ENCODE data around the gene PEX16.

Gene PEX16

GRCh38 chr11:45932217-45932616, 14.5 kb upstream of the PEX16 start:
- no peak for DNase-seq

DNA sequence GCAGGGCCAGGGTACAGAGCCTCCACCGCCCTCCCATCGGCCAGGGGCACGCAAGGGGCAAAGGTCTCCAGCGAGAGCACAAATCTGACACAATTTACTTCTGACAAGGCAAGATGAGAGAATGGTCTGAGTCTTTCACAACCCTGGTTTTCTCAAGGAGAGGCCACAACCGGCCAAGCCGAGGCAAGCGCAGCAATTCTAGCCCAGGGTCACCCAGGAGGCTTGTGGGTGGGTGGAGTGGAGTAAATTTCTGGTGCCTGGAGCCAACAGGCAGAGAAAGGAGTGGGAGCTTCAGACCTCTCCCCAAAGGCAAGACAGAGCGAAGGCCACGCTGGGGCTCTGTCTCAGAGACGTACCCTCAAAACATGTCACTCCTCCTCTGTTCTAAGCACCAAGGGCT, 14.1 kb upstream of the PEX16 start:
- no peak for DNase-seq

GRCh38 chr11:45930951-45931570, 13.4 kb upstream of the PEX16 start:
- DNase-seq, result no peak

GRCh38 chr11:45930031-45930794, 12.5 kb upstream of the PEX16 start:
- DNase-seq, result no peak

- no peak for DNase-seq
Observed at GRCh38 chr11:45929486-45930030, 11.9 kb upstream of the PEX16 start.

GRCh38 chr11:45928535-45929215, 11.0 kb upstream of the PEX16 start:
- DNase-seq, result no peak

GRCh38 chr11:45927684-45928413, 10.2 kb upstream of the PEX16 start:
- no peak for DNase-seq

GRCh38 chr11:45927332-45927683, 9.6 kb upstream of the PEX16 start:
- no peak for DNase-seq

DNA sequence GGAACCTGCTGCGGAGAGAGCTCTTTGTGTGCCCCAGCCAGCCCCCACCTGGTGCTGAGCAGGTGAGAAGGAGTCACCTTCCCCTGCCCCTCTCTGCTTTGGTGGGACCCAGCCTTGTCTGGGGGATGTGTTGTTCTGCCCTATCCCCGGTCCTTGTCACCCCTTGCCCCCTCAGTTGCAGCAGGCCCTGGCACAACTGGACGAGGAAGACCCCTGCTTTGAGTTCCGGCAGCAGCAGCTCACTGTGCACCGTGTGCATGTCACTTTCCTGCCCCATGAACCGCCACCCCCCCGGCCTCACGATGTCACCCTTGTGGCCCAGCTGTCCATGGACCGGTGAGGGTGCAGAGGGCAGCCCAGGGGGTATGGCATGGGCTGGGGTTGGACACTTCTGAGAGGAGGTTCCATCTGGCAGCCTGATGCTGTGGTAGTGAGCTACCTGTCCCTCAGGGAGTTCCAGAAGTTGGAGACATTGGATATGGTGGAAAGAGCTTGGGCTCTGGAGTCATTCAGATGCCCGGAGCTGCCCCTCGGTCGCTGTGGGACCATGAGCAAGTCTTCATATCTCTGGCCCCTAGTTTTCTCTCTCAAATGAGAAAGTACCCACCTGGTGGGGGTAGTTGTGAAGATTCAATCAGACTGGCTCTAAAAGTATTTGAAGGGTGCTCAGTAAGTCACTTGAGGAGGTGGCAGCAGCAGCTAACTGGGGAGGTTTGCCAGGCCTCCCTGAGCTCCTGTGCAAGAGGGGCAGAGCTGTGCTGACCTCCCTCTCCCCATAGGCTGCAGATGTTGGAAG, 9.1 kb upstream of the PEX16 start:
- DNase-seq, result no peak

- DNase-seq, result no peak
Observed at GRCh38 chr11:45926001-45926401, 8.3 kb upstream of the PEX16 start.

DNA sequence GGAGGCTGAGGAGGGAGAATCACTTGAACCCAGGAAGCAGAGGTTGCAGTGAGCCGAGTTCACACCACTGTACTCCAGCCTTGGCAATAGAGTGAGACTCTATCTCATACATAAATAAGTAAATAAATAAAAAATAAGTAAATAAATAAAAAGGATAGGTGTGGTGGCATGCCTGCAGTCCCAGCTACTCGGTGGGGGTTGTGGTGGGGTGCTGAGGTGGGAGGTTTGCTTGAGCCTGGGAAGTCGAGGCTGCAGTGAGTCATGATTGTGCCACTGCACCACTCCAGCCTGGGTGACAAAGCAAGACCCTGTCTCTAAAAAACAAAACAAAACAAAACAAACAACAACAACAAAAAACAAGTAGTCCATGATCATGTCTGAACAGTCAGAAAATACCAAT, 7.9 kb upstream of the PEX16 start:
- DNase-seq, result no peak

DNA sequence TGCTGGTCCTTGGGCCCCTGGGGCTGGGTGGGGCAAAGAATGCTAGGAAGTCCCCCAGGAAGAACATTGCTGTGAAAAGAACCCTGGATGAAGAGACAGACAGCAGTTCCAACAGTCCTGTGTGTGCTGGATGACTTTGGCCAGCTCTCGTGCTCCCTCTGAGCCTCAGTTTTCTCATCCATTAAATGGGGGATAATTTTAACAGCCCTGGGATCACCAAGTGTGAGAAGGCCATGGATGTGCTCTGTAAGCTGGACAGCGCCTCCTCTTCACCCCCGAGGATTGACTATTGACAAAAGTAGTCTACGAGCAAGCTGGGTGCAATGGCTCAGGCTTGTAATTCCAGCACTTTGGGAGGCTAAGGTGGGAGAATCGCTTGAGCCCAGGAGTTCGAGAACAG, 7.2 kb upstream of the PEX16 start:
- no peak for DNase-seq

GRCh38 chr11:45924036-45924915, 6.6 kb upstream of the PEX16 start:
- peak; percentile 34 for DNase-seq

DNA sequence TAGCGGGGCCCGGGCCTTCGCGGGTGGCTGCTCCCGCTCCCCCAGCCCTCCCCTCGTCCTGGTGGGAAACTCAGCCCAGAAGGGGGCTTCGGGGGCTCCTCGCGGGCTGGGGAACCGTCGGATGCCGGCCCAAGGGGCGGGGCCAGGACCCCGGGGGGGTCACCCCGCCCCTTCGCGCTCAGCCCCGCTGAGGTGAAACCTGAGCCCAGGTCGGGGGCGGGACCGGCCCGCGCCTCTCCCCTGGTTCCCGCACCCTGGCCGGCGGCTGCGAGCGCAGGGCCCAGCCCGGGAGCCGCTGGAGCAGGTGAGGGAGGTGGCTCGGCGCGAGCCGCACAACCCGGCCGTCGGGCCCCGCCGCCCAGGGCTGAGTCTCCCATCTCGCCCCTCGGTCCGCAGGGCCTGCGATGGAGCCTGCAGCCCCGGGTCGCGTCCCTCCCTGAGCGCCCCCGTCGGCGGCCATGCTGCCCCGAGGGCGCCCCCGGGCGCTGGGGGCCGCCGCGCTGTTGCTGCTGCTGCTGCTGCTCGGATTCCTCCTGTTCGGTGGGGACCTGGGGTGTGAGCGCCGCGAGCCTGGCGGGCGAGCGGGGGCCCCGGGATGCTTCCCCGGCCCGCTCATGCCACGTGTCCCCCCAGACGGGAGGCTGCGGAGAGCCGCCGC, 4.9 kb upstream of the PEX16 start, which contains the start of gene LARGE2:
Gene LARGE2 (plus strand): TSS at position 232 of the 658 bp plus-strand sequence. CDS start 227 bp downstream, at position 459.
- DNase-seq, result peak; percentile 78

- peak; percentile 84 for DNase-seq
Observed at GRCh38 chr11:45921561-45922424, 4.1 kb upstream of the PEX16 start.

DNA sequence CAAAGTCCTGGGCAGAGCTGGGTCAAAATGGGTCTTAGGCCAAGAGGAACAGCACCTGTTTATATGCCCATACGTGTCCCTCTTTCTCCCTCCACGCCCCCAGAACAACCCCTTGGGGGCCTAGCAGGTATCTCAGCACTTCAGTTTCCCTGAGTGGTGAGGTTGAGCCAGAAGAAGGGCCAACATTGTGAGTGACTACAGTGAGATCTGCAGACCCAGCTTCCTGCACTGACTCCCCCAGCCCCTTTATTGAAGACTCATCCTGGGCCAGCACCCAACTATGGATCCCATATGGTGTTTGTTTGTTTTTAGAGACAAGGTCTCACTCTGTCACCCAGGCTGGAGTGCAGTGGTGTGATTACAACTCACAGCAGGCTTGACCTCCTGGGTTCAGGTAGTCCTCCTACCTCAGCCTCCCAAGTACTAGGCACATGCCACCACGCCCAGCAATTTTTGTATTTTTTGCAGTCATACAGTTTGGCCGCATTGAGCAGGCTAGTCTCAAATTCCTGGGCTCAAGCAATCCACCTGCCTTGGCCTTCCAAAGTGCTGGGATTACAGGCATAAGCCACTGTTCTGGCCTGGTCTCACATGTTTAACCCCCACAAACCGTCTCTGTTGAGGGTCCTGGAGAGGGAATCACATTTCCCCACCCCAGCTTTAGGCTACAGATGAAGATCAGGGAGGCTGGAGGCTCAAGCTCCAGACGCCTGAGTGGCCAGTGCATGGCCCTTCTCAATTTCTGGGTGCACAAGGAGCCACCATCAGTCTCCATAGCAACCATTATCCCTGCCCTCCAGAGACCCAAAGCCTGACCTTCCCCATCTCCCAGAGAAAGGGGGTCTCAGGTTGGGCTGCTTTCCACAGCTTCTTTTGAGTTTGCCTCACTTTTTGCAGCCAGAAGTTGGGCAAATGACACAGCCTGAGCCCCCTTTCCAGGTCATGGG, 3.1 kb upstream of the PEX16 start:
- no peak for DNase-seq

DNA sequence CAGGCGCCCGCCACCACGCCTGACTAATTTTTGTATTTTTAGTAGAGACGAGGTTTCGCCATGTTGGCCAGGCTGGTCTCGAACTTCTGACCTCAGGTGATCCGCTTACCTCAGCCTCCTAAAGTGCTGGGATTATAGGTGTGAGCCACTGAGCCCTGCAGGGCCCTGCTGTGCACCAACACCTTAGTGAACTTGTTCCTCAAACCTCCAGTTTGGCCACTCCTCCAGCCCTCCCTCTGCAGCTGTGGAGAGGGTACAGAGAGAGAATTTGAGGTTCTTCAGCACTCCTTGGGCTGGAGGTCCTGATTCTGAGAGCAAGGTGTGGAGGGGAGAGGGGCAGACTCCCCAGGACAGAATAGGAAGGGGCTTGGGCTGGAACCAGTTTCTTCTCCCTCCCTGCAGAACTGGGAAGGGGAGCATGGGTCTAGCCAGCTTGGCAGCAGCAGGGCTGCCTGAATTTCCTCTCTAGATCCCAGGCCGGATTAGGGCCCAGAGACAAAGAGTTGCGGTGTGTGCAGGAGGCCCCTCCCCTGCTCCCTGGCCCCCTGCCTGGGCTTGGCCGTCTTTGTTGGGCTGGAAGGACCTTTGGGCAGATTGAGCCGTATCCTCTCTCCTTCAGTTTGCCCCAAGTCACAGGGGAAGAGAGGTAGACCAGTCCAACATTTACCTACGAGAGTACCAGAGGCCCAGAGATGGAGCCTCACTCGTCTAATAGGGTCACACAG, 2.3 kb upstream of the PEX16 start:
- DNase-seq, result no peak
